Keratinocyte (primary cell): ENCODE data around the gene C10orf95. TPM values are rescaled to one million over a fixed set of nuclear protein-coding genes. Genes with fewer than 3 reads are reported as not detected.

Source experiments
- DNase-seq: peaks from one replicate; pipeline ENCODE4 v3.0.0-alpha.2; 2011; ENCODE audit warnings: low read depth, missing footprints, low spot score
- FAIRE-seq: peaks from 2 replicates; lab custom pipeline; 2011; peaks lifted over from hg19 to GRCh38; lab: Jason Lieb, UNC
- H2AFZ ChIP-seq: 2 replicates; pipeline ENCODE4 v1.6.0; 2012; ENCODE audit warnings: low read length, control low read depth, inconsistent platforms; ENCODE audit not compliant: control insufficient read depth
- H3K27ac ChIP-seq: 2 replicates; pipeline ENCODE4 v1.5.1; 2011; ENCODE audit warnings: low read length; ENCODE audit not compliant: control insufficient read depth, insufficient read depth
- H3K27me3 ChIP-seq: 3 replicates; pipeline ENCODE4 v1.6.0; 2011; ENCODE audit warnings: low read length; ENCODE audit not compliant: control insufficient read depth, insufficient read depth; ENCODE audit errors: extremely low read depth
- H3K36me3 ChIP-seq, 2 experiments: 2 replicates in 1 of 2; 3 replicates in 1 of 2; pipeline ENCODE4 v1.5.1; 2011; ENCODE audit warnings: low read length in 2 of 2, mild to moderate bottlenecking in 1 of 2; ENCODE audit not compliant: control insufficient read depth in 2 of 2, insufficient read depth in 2 of 2; ENCODE audit errors: extremely low read depth in 1 of 2
- H3K4me1 ChIP-seq: 3 replicates; pipeline ENCODE4 v1.5.1; 2011; ENCODE audit warnings: low read length; ENCODE audit not compliant: control insufficient read depth, insufficient read depth; ENCODE audit errors: extremely low read depth
- H3K4me2 ChIP-seq: 3 replicates; pipeline ENCODE4 v1.6.0; 2011; ENCODE audit warnings: low read depth, low read length; ENCODE audit not compliant: control insufficient read depth, insufficient read depth; ENCODE audit errors: extremely low read depth
- H3K4me3 ChIP-seq, 3 experiments: fragments of 200-600 bp in 1 of 3; sonication (generic) in 1 of 3; 2 replicates in 2 of 3; 3 replicates in 1 of 3; pipeline ENCODE4 v1.5.1; 2011 to 2016; ENCODE audit warnings: low read length in 3 of 3, mild to moderate bottlenecking in 3 of 3, control low read depth in 2 of 3, inconsistent platforms in 1 of 3, low read depth in 1 of 3, mixed read lengths in 1 of 3, mixed run types in 1 of 3, moderate library complexity in 1 of 3; ENCODE audit not compliant: control insufficient read depth in 2 of 3, insufficient read depth in 2 of 3; ENCODE audit errors: extremely low read depth in 1 of 3
- H3K79me2 ChIP-seq: 2 replicates; pipeline ENCODE4 v1.6.0; 2012; ENCODE audit warnings: low read length; ENCODE audit not compliant: control insufficient read depth, insufficient read depth
- H3K9ac ChIP-seq: 3 replicates; pipeline ENCODE4 v1.6.0; 2011; ENCODE audit warnings: low read length; ENCODE audit not compliant: control insufficient read depth, insufficient read depth; ENCODE audit errors: extremely low read depth
- H3K9me1 ChIP-seq: 3 replicates; pipeline ENCODE4 v1.6.0; 2011; ENCODE audit warnings: low read length; ENCODE audit not compliant: control insufficient read depth, insufficient read depth; ENCODE audit errors: extremely low read depth
- H3K9me3 ChIP-seq: 2 replicates; pipeline ENCODE4 v1.5.1; 2012; ENCODE audit warnings: low read depth, low read length; ENCODE audit not compliant: control insufficient read depth
- H4K20me1 ChIP-seq: 3 replicates; pipeline ENCODE4 v1.6.0; 2011; ENCODE audit warnings: low read length; ENCODE audit not compliant: control insufficient read depth, insufficient read depth; ENCODE audit errors: extremely low read depth
- CTCF ChIP-seq, 3 experiments: IDR thresholded peaks in 1 of 3; conservative IDR thresholded peaks in 1 of 3; optimal IDR thresholded peaks in 1 of 3; 2 replicates in 2 of 3; 3 replicates in 1 of 3; pipeline versions ENCODE3 to v1.5.1; 2011; ENCODE audit warnings: low read length in 3 of 3, mild to moderate bottlenecking in 3 of 3, moderate library complexity in 2 of 3, control low read depth in 1 of 3, inconsistent platforms in 1 of 3; ENCODE audit not compliant: insufficient read depth in 2 of 3; ENCODE audit errors: extremely low read depth in 1 of 3
- EZH2 ChIP-seq: IDR thresholded peaks from one replicate; pipeline ENCODE4 v1.6.1; 2012; ENCODE audit warnings: inconsistent platforms, mild to moderate bottlenecking, low read length, moderate library complexity
- dilution Hi-C: fragments of 300-500 bp; cut with MboI; formaldehyde crosslinking; loops from one replicate; pipeline ENCODE4 v1.7.0; 2020; ENCODE audit warnings: low sequenced_read_pairs; ENCODE audit not compliant: extremely low pct_ligation_motif_present
- polyA plus RNA-seq, 5 experiments: library from polyadenylated mRNA; depleted of rRNA in 3 of 5; stranded (reverse) in 3 of 5; stranded (forward) in 1 of 5; unstranded in 1 of 5; fragments of >200 nt; gene quantifications; 1 replicate in 1 of 5; 2 replicates in 3 of 5; 3 replicates in 1 of 5; pipeline versions ENCODE4 v1.2.1 to v1.2.3, GENCODE V29; 2011 to 2012; ENCODE audit warnings: missing spikeins in 2 of 5, low read depth in 1 of 5, low replicate concordance in 1 of 5

C10orf95 gene
- polyA plus RNA-seq, 1 donor (not counting 4 experiments of a cell fraction or from before 2014, with no cell fraction given) = 0.63 TPM

DNA sequence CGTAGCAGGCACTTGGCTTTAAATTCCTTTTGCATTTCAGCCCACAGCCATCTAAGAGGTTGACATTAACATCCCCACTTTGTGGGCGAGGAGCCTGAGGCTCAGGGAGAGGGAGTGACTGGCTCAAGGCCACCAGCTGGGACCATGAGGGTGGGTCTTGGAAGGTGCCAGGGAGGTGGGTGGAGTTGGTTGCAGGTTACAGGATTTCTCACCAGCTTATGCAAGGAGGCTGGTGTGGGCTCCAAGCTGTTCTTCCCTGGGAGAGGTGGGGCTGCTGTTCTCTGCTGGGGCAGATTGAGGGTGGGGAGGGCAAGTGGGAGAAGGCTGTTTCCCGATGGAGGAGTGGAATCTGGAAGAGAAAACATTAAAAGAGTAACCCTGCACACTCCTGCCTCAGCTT lies 14.1 kb upstream of the C10orf95 start:
- Histone ChIP-seq H3K36me3 (peaks cover 0 to 1% of the 10 kb centered on the region in 2 experiments), H3K27me3 (no peaks in the 10 kb centered on the region), H3K9ac (no peak overlapping the region), H3K4me1 (peaks cover 23% of the 10 kb centered on the region), H3K9me3 (no peaks in the 10 kb centered on the region), H3K79me2 (no peaks in the 10 kb centered on the region), H3K27ac (no peak overlapping the region), H3K4me2 (no peak overlapping the region), H3K9me1 (peaks cover 3% of the 10 kb centered on the region), H2AFZ (no peak overlapping the region), H3K4me3 (no peak overlapping the region), H4K20me1 (no peaks in the 10 kb centered on the region)
- DNase-seq (no peak), FAIRE-seq (no peak)
- dilution Hi-C loops = no loop called here
- TF ChIP-seq CTCF (optimal IDR thresholded peaks at IDR 0.05 in 1 of 3, IDR thresholded peaks at IDR 0.05 in 1 of 3, conservative IDR thresholded peaks at IDR 0.05 in 1 of 3; ENCODE audit: extremely low read depth in 1 of 3, insufficient read depth in 2 of 3, low read length in 3 of 3) (no peak), EZH2 (no peak)

- no peak for FAIRE-seq
- no peaks in the 10 kb centered on the region for H4K20me1 ChIP-seq
- peaks cover 23% of the 10 kb centered on the region for H3K4me1 ChIP-seq
- no peaks in the 10 kb centered on the region for H3K79me2 ChIP-seq
- dilution Hi-C loops = no loop called here
- TF ChIP-seq EZH2 = no peak
- TF ChIP-seq CTCF (optimal IDR thresholded peaks at IDR 0.05 in 1 of 3, IDR thresholded peaks at IDR 0.05 in 1 of 3, conservative IDR thresholded peaks at IDR 0.05 in 1 of 3; ENCODE audit: extremely low read depth in 1 of 3, insufficient read depth in 2 of 3, low read length in 3 of 3) = no peak
- DNase-seq = no peak
- H3K27ac ChIP-seq = no peak overlapping the region
- no peak overlapping the region for H2AFZ ChIP-seq
- peaks cover 0 to 1% of the 10 kb centered on the region in 2 experiments for H3K36me3 ChIP-seq
- H3K27me3 ChIP-seq = no peaks in the 10 kb centered on the region
- no peak overlapping the region for H3K4me3 ChIP-seq
- H3K9me3 ChIP-seq = no peaks in the 10 kb centered on the region
- H3K9ac ChIP-seq = no peak overlapping the region
- no peak overlapping the region for H3K4me2 ChIP-seq
- H3K9me1 ChIP-seq = peaks cover 3% of the 10 kb centered on the region
These were observed 12.6 kb upstream of the C10orf95 start for GRCh38 chr10:102463983-102464382.
